ENCODE data around the gene NDUFC1. TPM values are rescaled to one million over a fixed set of nuclear protein-coding genes. Genes with fewer than 3 reads are reported as not detected.

NDUFC1 gene
- total and polyA plus RNA-seq, 3 experiments from 2014 or later, result 49.6 to 146 (median 50.2) TPM

DNA sequence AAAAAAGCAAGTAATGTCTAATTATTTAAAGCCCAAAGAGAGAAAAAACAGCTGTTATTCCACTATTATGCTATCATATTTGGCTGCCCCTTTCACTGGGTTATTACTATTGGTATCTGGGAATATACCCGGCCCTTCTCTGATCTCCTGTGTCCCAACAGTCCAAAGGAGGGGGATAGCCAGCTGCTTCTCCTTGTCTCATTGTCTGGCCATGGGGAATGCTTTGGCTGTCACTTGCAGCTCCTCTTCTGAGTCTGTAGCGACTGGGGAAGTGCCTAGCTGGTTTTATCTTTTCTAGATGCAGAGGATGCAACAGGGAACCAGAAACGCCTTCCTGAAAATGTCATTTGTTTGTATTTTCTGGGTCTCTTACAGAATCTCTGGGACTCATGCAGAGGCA lies 56.1 kb downstream of the NDUFC1 start:
- H3K4me1 Mint-ChIP-seq, result no peaks in the 10 kb centered on the region
- CTCF ChIA-PET, result no interaction called here
- H3K36me3 Mint-ChIP-seq, result no peaks in the 10 kb centered on the region
- Histone ChIP-seq H3K27ac (ENCODE audit: low read depth, low read length) (no peak overlapping the region), H3K4me1 (ENCODE audit: insufficient read depth, low read length) (no peaks in the 10 kb centered on the region), H3K9me3 (ENCODE audit: low read length) (no peaks in the 10 kb centered on the region), H3K4me3 (ENCODE audit: low read length) (no peak overlapping the region), H3K36me3 (ENCODE audit: insufficient read depth, low read length) (no peaks in the 10 kb centered on the region), H3K27me3 (ENCODE audit: insufficient read depth, low read length, poor library complexity, severe bottlenecking) (no peaks in the 10 kb centered on the region)
- no peaks in the 10 kb centered on the region for H3K27me3 Mint-ChIP-seq
- H3K27ac Mint-ChIP-seq, result peak overlapping the region in 1 of 8 donors; percentile 23
- no peaks in the 10 kb centered on the region for H3K9me3 Mint-ChIP-seq
- no peak overlapping the region for H3K4me3 Mint-ChIP-seq
- DNase-seq, result no peak
- POLR2A ChIA-PET, result interaction anchor here (0.6 kb wide), 1 partner anchor 52 kb away, joined by 8 read pairs; no protein-coding TSS in a partner anchor

DNA sequence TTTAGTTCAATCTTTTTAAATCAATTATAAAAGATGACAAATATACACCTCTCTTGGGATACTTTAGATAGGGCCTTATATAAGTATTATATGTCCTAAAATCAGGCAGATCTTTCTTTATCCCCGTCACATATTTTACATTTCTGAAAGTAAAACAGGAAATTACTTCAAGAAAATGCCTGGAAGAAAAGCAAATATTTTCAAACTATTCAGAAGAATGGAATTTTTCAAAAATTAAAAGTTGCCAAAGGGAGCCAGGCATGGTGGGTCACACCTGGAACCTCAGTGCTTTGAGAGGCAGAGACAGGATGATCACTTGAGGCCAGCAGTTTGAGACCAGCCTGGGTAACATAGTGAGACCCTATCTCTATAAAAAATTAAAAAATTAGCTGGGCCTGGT lies 56.7 kb downstream of the NDUFC1 start:
- Mint-ChIP-seq H3K27ac (peak overlapping the region in 1 of 8 donors; percentile 33), H3K27me3 (no peaks in the 10 kb centered on the region), H3K4me1 (no peaks in the 10 kb centered on the region), H3K36me3 (no peaks in the 10 kb centered on the region), H3K9me3 (no peaks in the 10 kb centered on the region), H3K4me3 (no peak overlapping the region)
- H3K27ac ChIP-seq (ENCODE audit: low read depth, low read length), result no peak overlapping the region
- DNase-seq, result no peak
- H3K9me3 ChIP-seq (ENCODE audit: low read length), result no peaks in the 10 kb centered on the region
- H3K4me1 ChIP-seq (ENCODE audit: insufficient read depth, low read length), result no peaks in the 10 kb centered on the region
- H3K27me3 ChIP-seq (ENCODE audit: insufficient read depth, low read length, poor library complexity, severe bottlenecking), result no peaks in the 10 kb centered on the region
- POLR2A ChIA-PET, result no interaction called here
- H3K36me3 ChIP-seq (ENCODE audit: insufficient read depth, low read length), result no peaks in the 10 kb centered on the region
- no peak overlapping the region for H3K4me3 ChIP-seq (ENCODE audit: low read length)
- CTCF ChIA-PET, result no interaction called here

- no peaks in the 10 kb centered on the region for H3K36me3 ChIP-seq (ENCODE audit: insufficient read depth, low read length)
- no peak overlapping the region for H3K27ac ChIP-seq (ENCODE audit: low read depth, low read length)
- no peaks in the 10 kb centered on the region for H3K4me1 ChIP-seq (ENCODE audit: insufficient read depth, low read length)
- Mint-ChIP-seq H3K27ac (no peak overlapping the region), H3K27me3 (no peaks in the 10 kb centered on the region), H3K4me1 (peaks cover 0 to 3% (median 0%) of the 10 kb centered on the region in 3 donors), H3K9me3 (peaks cover 0 to 8% (median 0%) of the 10 kb centered on the region in 5 donors), H3K36me3 (peaks cover 0 to 4% (median 2%) of the 10 kb centered on the region in 3 donors), H3K4me3 (no peak overlapping the region)
- no peaks in the 10 kb centered on the region for H3K27me3 ChIP-seq (ENCODE audit: insufficient read depth, low read length, poor library complexity, severe bottlenecking)
- CTCF ChIA-PET, result interaction anchor here (1.1 kb wide), 1 partner anchor 9 kb away, joined by 3 read pairs; no protein-coding TSS in a partner anchor
- DNase-seq, result no peak
- no peak overlapping the region for H3K4me3 ChIP-seq (ENCODE audit: low read length)
- POLR2A ChIA-PET, result no interaction called here
- H3K9me3 ChIP-seq (ENCODE audit: low read length), result no peaks in the 10 kb centered on the region
These were observed 58.6 kb downstream of the NDUFC1 start for GRCh38 chr4:139243448-139244365.

GRCh38 chr4:139242511-139243051 lies 59.7 kb downstream of the NDUFC1 start:
- Mint-ChIP-seq H3K27me3 (no peaks in the 10 kb centered on the region), H3K4me1 (peaks cover 0 to 12% (median 7%) of the 10 kb centered on the region in 3 donors), H3K27ac (no peak overlapping the region), H3K9me3 (peaks cover 0 to 8% (median 0%) of the 10 kb centered on the region in 5 donors), H3K36me3 (peaks cover 0 to 4% (median 2%) of the 10 kb centered on the region in 3 donors), H3K4me3 (no peak overlapping the region)
- Histone ChIP-seq H3K9me3 (ENCODE audit: low read length) (no peaks in the 10 kb centered on the region), H3K27me3 (ENCODE audit: insufficient read depth, low read length, poor library complexity, severe bottlenecking) (no peaks in the 10 kb centered on the region), H3K4me3 (ENCODE audit: low read length) (no peak overlapping the region), H3K27ac (ENCODE audit: low read depth, low read length) (no peak overlapping the region), H3K36me3 (ENCODE audit: insufficient read depth, low read length) (no peaks in the 10 kb centered on the region), H3K4me1 (ENCODE audit: insufficient read depth, low read length) (no peaks in the 10 kb centered on the region)
- CTCF ChIA-PET, result interaction anchor here (1.1 to 1.5 kb wide), 2 partner anchors 8 to 53 kb away, joined by 3 to 4 read pairs; no protein-coding TSS in a partner anchor
- POLR2A ChIA-PET, result no interaction called here
- DNase-seq, result no peak

DNA sequence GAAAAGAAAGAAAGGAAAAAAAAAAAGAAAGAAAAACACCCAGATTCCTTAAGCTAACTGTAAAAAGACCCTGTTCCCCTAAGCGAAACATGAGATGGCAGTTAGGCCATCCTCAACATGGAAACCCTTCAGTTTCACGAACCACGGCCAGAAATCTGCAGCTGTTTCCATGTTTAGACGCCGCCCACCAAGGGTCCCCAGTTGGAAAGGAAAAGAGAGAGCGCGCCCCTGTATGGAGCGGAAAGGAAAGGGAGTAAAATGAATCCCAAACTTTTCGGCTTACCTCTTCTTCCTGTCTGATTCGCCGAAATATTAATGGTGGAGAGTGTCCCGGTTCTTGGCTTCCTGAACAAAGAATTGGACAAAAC lies 60.5 kb downstream of the NDUFC1 start:
- peak overlapping the region in 1 of 8 donors; percentile 40 for H3K27ac Mint-ChIP-seq
- H3K27me3 Mint-ChIP-seq, result no peaks in the 10 kb centered on the region
- peaks cover 0 to 14% (median 10%) of the 10 kb centered on the region in 3 donors for H3K4me1 Mint-ChIP-seq
- no peak overlapping the region for H3K27ac ChIP-seq (ENCODE audit: low read depth, low read length)
- H3K4me1 ChIP-seq (ENCODE audit: insufficient read depth, low read length), result no peaks in the 10 kb centered on the region
- H3K4me3 ChIP-seq (ENCODE audit: low read length), result no peak overlapping the region
- H3K27me3 ChIP-seq (ENCODE audit: insufficient read depth, low read length, poor library complexity, severe bottlenecking), result no peaks in the 10 kb centered on the region
- peaks cover 0 to 4% (median 2%) of the 10 kb centered on the region in 3 donors for H3K36me3 Mint-ChIP-seq
- DNase-seq, result no peak
- H3K36me3 ChIP-seq (ENCODE audit: insufficient read depth, low read length), result no peaks in the 10 kb centered on the region
- ChIA-PET POLR2A (no interaction called here), CTCF (interaction anchor here (1.5 kb wide), 1 partner anchor 54 kb away, joined by 4 read pairs; no protein-coding TSS in a partner anchor)
- H3K4me3 Mint-ChIP-seq, result no peak overlapping the region
- peaks cover 0 to 8% (median 0%) of the 10 kb centered on the region in 5 donors for H3K9me3 Mint-ChIP-seq
- no peaks in the 10 kb centered on the region for H3K9me3 ChIP-seq (ENCODE audit: low read length)

- Histone ChIP-seq H3K4me3 (ENCODE audit: low read length) (no peak overlapping the region), H3K36me3 (ENCODE audit: insufficient read depth, low read length) (no peaks in the 10 kb centered on the region), H3K9me3 (ENCODE audit: low read length) (no peaks in the 10 kb centered on the region), H3K4me1 (ENCODE audit: insufficient read depth, low read length) (no peaks in the 10 kb centered on the region), H3K27me3 (ENCODE audit: insufficient read depth, low read length, poor library complexity, severe bottlenecking) (no peaks in the 10 kb centered on the region), H3K27ac (ENCODE audit: low read depth, low read length) (no peak overlapping the region)
- Mint-ChIP-seq H3K27ac (peak overlapping the region in 2 of 8 donors; percentile 17 to 40), H3K4me3 (no peak overlapping the region), H3K27me3 (no peaks in the 10 kb centered on the region), H3K9me3 (peaks cover 0 to 8% (median 0%) of the 10 kb centered on the region in 5 donors), H3K4me1 (peaks cover 0 to 14% (median 10%) of the 10 kb centered on the region in 3 donors), H3K36me3 (peaks cover 0 to 4% (median 2%) of the 10 kb centered on the region in 3 donors)
- POLR2A ChIA-PET, result no interaction called here
- CTCF ChIA-PET, result interaction anchor here (1.5 kb wide), 1 partner anchor 54 kb away, joined by 4 read pairs; no protein-coding TSS in a partner anchor
- no peak for DNase-seq
These were observed 61.0 kb downstream of the NDUFC1 start for GRCh38 chr4:139241086-139241783.

Data from CD8-positive, alpha-beta memory T cell (primary cell).